Karpas-422 (cell line): Measurements from ENCODE around the gene FBXO2. TPM values are rescaled to one million over a fixed set of nuclear protein-coding genes. Genes with fewer than 3 reads are reported as not detected.

Experiments
- DNase-seq: peaks from one replicate; pipeline ENCODE4 v3.0.0-alpha.2; 2015
- H2AFZ ChIP-seq: fragments of 200-600 bp; sonication (generic); 2 replicates; pipeline ENCODE4 v1.6.1; 2014; ENCODE audit warnings: antibody characterized with exemption, low read length, mixed read lengths
- H3K27ac ChIP-seq: fragments of 200-600 bp; sonication (generic); 2 replicates; pipeline ENCODE4 v1.5.1; 2014; ENCODE audit warnings: mild to moderate bottlenecking, low read length, moderate library complexity
- H3K27me3 ChIP-seq: fragments of 200-600 bp; sonication (generic); 2 replicates; pipeline ENCODE4 v1.6.1; 2014; ENCODE audit warnings: low read length, mixed read lengths
- H3K36me3 ChIP-seq: fragments of 200-600 bp; sonication (generic); 2 replicates; pipeline ENCODE4 v1.6.1; 2014; ENCODE audit warnings: low read length, mixed read lengths; ENCODE audit not compliant: insufficient read depth
- H3K4me1 ChIP-seq: fragments of 200-600 bp; sonication (generic); 2 replicates; pipeline ENCODE4 v1.6.1; 2014; ENCODE audit warnings: mild to moderate bottlenecking, low read length, mixed read lengths
- H3K4me2 ChIP-seq: fragments of 200-600 bp; sonication (generic); 2 replicates; pipeline ENCODE4 v1.6.1; 2014; ENCODE audit warnings: low read length, low read depth, mild to moderate bottlenecking; ENCODE audit not compliant: poor library complexity, severe bottlenecking
- H3K4me3 ChIP-seq: fragments of 200-600 bp; sonication (generic); 2 replicates; pipeline ENCODE4 v1.5.1; 2014; ENCODE audit warnings: mild to moderate bottlenecking, antibody characterized with exemption, low read length, mixed read lengths
- H3K79me2 ChIP-seq: fragments of 200-600 bp; sonication (generic); 2 replicates; pipeline ENCODE4 v1.6.1; 2014; ENCODE audit warnings: mild to moderate bottlenecking, low read length, mixed read lengths
- H3K9ac ChIP-seq: fragments of 200-600 bp; sonication (generic); 2 replicates; pipeline ENCODE4 v1.6.0; 2014; ENCODE audit warnings: low read length
- H3K9me2 ChIP-seq: fragments of 200-600 bp; sonication (generic), shearing (Covaris generic); replicated peaks from 2 replicates; pipeline ENCODE4 v1.6.0; 2014; ENCODE audit warnings: mild to moderate bottlenecking, low read length, moderate library complexity; ENCODE audit not compliant: insufficient read depth
- H3K9me3 ChIP-seq: fragments of 300-700, 200-600 bp; sonication (generic); 2 replicates; pipeline ENCODE4 v1.6.1; 2014; ENCODE audit warnings: low read length, mixed read lengths
- H4K20me1 ChIP-seq: fragments of 200-600 bp; sonication (generic); 2 replicates; pipeline ENCODE4 v1.6.1; 2014; ENCODE audit warnings: mild to moderate bottlenecking, antibody characterized with exemption, low read length, low read depth; ENCODE audit not compliant: insufficient read depth
- total RNA-seq: library from RNA; depleted of rRNA; stranded (reverse); fragments of >200 nt; shearing (Covaris generic); gene quantifications from 2 replicates; pipeline ENCODE4 v1.2.3, GENCODE V29; 2014; ENCODE audit warnings: low replicate concordance

FBXO2 gene
- total RNA-seq, 1 experiment from 2014 or later: not detected

GRCh38 chr1:11652203-11652780 lies 1.9 kb downstream of the FBXO2 start:
- H3K79me2 ChIP-seq: no peaks in the 10 kb centered on the region
- no peaks in the 10 kb centered on the region for H3K27me3 ChIP-seq
- H3K9ac ChIP-seq: no peak overlapping the region
- H2AFZ ChIP-seq: no peak overlapping the region
- H3K27ac ChIP-seq: no peak overlapping the region
- H3K36me3 ChIP-seq: no peaks in the 10 kb centered on the region
- DNase-seq: no peak
- H3K9me3 ChIP-seq: no peaks in the 10 kb centered on the region
- H3K4me3 ChIP-seq: no peak overlapping the region
- no peak overlapping the region for H3K4me2 ChIP-seq
- no peaks in the 10 kb centered on the region for H3K9me2 ChIP-seq
- no peaks in the 10 kb centered on the region for H4K20me1 ChIP-seq
- peaks cover 10% of the 10 kb centered on the region for H3K4me1 ChIP-seq

- Histone ChIP-seq H3K9me2 (no peaks in the 10 kb centered on the region), H3K27ac (no peak overlapping the region), H4K20me1 (no peaks in the 10 kb centered on the region; the same call in 1 of the 2 replicates), H3K36me3 (no peaks in the 10 kb centered on the region), H2AFZ (no peak overlapping the region), H3K4me1 (peaks cover 10% of the 10 kb centered on the region), H3K27me3 (no peaks in the 10 kb centered on the region), H3K4me3 (peak overlapping the region; percentile 30; the same call in 1 of the 2 replicates), H3K79me2 (no peaks in the 10 kb centered on the region), H3K9me3 (no peaks in the 10 kb centered on the region), H3K9ac (peak overlapping the region; percentile 53), H3K4me2 (peak overlapping the region; percentile 41)
- no peak for DNase-seq
Measured at GRCh38 chr1:11651017-11651416, 3.2 kb downstream of the FBXO2 start.

- H3K36me3 ChIP-seq: no peaks in the 10 kb centered on the region
- H3K9ac ChIP-seq: peak overlapping the region; percentile 53
- no peak overlapping the region for H2AFZ ChIP-seq
- H3K27ac ChIP-seq: no peak overlapping the region
- no peaks in the 10 kb centered on the region for H3K27me3 ChIP-seq
- no peaks in the 10 kb centered on the region for H3K9me3 ChIP-seq
- peak; percentile 88 for DNase-seq
- H3K9me2 ChIP-seq: no peaks in the 10 kb centered on the region
- peaks cover 10% of the 10 kb centered on the region for H3K4me1 ChIP-seq
- H3K4me2 ChIP-seq: peak overlapping the region; percentile 41
- no peaks in the 10 kb centered on the region for H3K79me2 ChIP-seq
- H3K4me3 ChIP-seq: peak overlapping the region; percentile 30; the same call in 1 of the 2 replicates
- H4K20me1 ChIP-seq: no peaks in the 10 kb centered on the region; the same call in 1 of the 2 replicates
Measured at GRCh38 chr1:11650331-11650991, 3.8 kb downstream of the FBXO2 start.

GRCh38 chr1:11649624-11650330 lies 4.5 kb downstream of the FBXO2 start:
- no peak for DNase-seq
- H3K9me2 ChIP-seq: no peaks in the 10 kb centered on the region
- H4K20me1 ChIP-seq: no peaks in the 10 kb centered on the region; the same call in 1 of the 2 replicates
- H3K27me3 ChIP-seq: no peaks in the 10 kb centered on the region
- no peak overlapping the region for H3K27ac ChIP-seq
- peak overlapping the region; percentile 41 for H3K4me2 ChIP-seq
- peaks cover 10% of the 10 kb centered on the region for H3K4me1 ChIP-seq
- no peak overlapping the region for H2AFZ ChIP-seq
- no peak overlapping the region for H3K4me3 ChIP-seq
- no peaks in the 10 kb centered on the region for H3K9me3 ChIP-seq
- H3K36me3 ChIP-seq: no peaks in the 10 kb centered on the region
- no peaks in the 10 kb centered on the region for H3K79me2 ChIP-seq
- H3K9ac ChIP-seq: no peak overlapping the region

- Histone ChIP-seq H3K4me2 (no peak overlapping the region), H3K27ac (no peak overlapping the region), H3K9me3 (no peaks in the 10 kb centered on the region), H3K9me2 (no peaks in the 10 kb centered on the region), H3K9ac (no peak overlapping the region), H3K4me3 (no peak overlapping the region), H3K79me2 (no peaks in the 10 kb centered on the region), H4K20me1 (no peaks in the 10 kb centered on the region; the same call in 1 of the 2 replicates), H3K4me1 (peaks cover 10% of the 10 kb centered on the region), H2AFZ (no peak overlapping the region), H3K36me3 (no peaks in the 10 kb centered on the region), H3K27me3 (no peaks in the 10 kb centered on the region)
- DNase-seq: no peak
Measured at GRCh38 chr1:11649237-11649623, 5.0 kb downstream of the FBXO2 start.

GRCh38 chr1:11648732-11649158 lies 5.5 kb downstream of the FBXO2 start:
- H3K27ac ChIP-seq: no peak overlapping the region
- H3K9ac ChIP-seq: no peak overlapping the region
- H3K4me3 ChIP-seq: no peak overlapping the region
- no peaks in the 10 kb centered on the region for H3K9me2 ChIP-seq
- no peaks in the 10 kb centered on the region; the same call in 1 of the 2 replicates for H4K20me1 ChIP-seq
- H3K27me3 ChIP-seq: no peaks in the 10 kb centered on the region
- no peak overlapping the region for H2AFZ ChIP-seq
- peak; percentile 55 for DNase-seq
- H3K9me3 ChIP-seq: no peaks in the 10 kb centered on the region
- H3K79me2 ChIP-seq: no peaks in the 10 kb centered on the region
- H3K4me2 ChIP-seq: no peak overlapping the region
- H3K36me3 ChIP-seq: no peaks in the 10 kb centered on the region
- peaks cover 10% of the 10 kb centered on the region for H3K4me1 ChIP-seq

- Histone ChIP-seq H2AFZ (no peak overlapping the region), H3K27me3 (no peaks in the 10 kb centered on the region), H4K20me1 (no peaks in the 10 kb centered on the region; the same call in 1 of the 2 replicates), H3K27ac (no peak overlapping the region), H3K9me3 (no peaks in the 10 kb centered on the region), H3K36me3 (no peaks in the 10 kb centered on the region), H3K4me3 (no peak overlapping the region), H3K4me1 (peaks cover 10% of the 10 kb centered on the region), H3K9me2 (no peaks in the 10 kb centered on the region), H3K4me2 (no peak overlapping the region), H3K79me2 (no peaks in the 10 kb centered on the region), H3K9ac (no peak overlapping the region)
- DNase-seq: no peak
Measured at GRCh38 chr1:11648039-11648438, 6.2 kb downstream of the FBXO2 start.

- H3K27ac ChIP-seq: no peak overlapping the region
- H3K36me3 ChIP-seq: no peaks in the 10 kb centered on the region
- no peaks in the 10 kb centered on the region; the same call in 1 of the 2 replicates for H4K20me1 ChIP-seq
- H3K4me2 ChIP-seq: no peak overlapping the region
- H3K9me3 ChIP-seq: no peaks in the 10 kb centered on the region
- H3K27me3 ChIP-seq: no peaks in the 10 kb centered on the region
- peaks cover 10% of the 10 kb centered on the region for H3K4me1 ChIP-seq
- H2AFZ ChIP-seq: no peak overlapping the region
- H3K9me2 ChIP-seq: no peaks in the 10 kb centered on the region
- H3K79me2 ChIP-seq: no peaks in the 10 kb centered on the region
- H3K4me3 ChIP-seq: no peak overlapping the region
- H3K9ac ChIP-seq: no peak overlapping the region
- DNase-seq: no peak
Measured at GRCh38 chr1:11647333-11647732, 6.9 kb downstream of the FBXO2 start.
